IMR-90 (cell line): ENCODE measurements around the gene CCDC97. TPM values are rescaled to one million over a fixed set of nuclear protein-coding genes. Genes with fewer than 3 reads are reported as not detected.

Source experiments
- ATAC-seq: fragments of 200-7000 bp; cut with Tn5 transposase; 2 replicates; pipeline ENCODE4 v1.9.1; 2020; ENCODE audit warnings: low read depth, mild to moderate bottlenecking, moderate library complexity
- BruUV-seq: library from RNA; stranded (reverse); fragments of 400-500 nt; replicated peaks from 2 replicates; lab custom pipeline; 2021; lab: Mats Ljungman, UMichigan
- CTCF ChIA-PET: fragments of 300-600 bp; formaldehyde crosslinking; extraction: SDS; loops from one replicate; lab custom pipeline; 2021; ENCODE audit warnings: antibody characterized with exemption; lab: Yijun Ruan, JAX
- POLR2A ChIA-PET: fragments of 300-600 bp; sonication (Branson Sonifier 250); formaldehyde crosslinking; loops from one replicate; lab custom pipeline; 2022; ENCODE audit warnings: antibody characterized with exemption; ENCODE audit not compliant: unreplicated experiment; lab: Charles Lee
- DNase-seq: peaks from one replicate; pipeline ENCODE4 v3.0.0; 2013
- H2AFZ ChIP-seq: replicated peaks from 2 replicates; pipeline ENCODE3; 2013; ENCODE audit warnings: low read length, mild to moderate bottlenecking; ENCODE audit not compliant: poor library complexity
- H2AK5ac ChIP-seq: 2 replicates; pipeline ENCODE4 v1.6.1; 2013; ENCODE audit warnings: low read depth, low read length, inconsistent platforms
- H2AK9ac ChIP-seq: replicated peaks from 2 replicates; pipeline ENCODE3; 2013; ENCODE audit warnings: mild to moderate bottlenecking, low read depth, low read length, moderate library complexity; ENCODE audit not compliant: poor library complexity
- H2BK120ac ChIP-seq: 2 replicates; pipeline ENCODE4 v1.6.1; 2013; ENCODE audit warnings: low read depth, low read length, inconsistent platforms
- H2BK15ac ChIP-seq: 3 replicates; pipeline ENCODE4 v1.6.1; 2013; ENCODE audit warnings: low read depth, low read length, inconsistent platforms
- H2BK20ac ChIP-seq: 2 replicates; pipeline ENCODE4 v1.6.1; 2013; ENCODE audit warnings: low read depth, mild to moderate bottlenecking, inconsistent platforms, low read length, moderate library complexity
- H2BK5ac ChIP-seq: 2 replicates; pipeline ENCODE4 v1.6.1; 2013; ENCODE audit warnings: mild to moderate bottlenecking, low read depth, low read length, inconsistent platforms; ENCODE audit not compliant: poor library complexity, severe bottlenecking
- H3K14ac ChIP-seq: replicated peaks from 2 replicates; pipeline ENCODE4 v1.6.1; 2013; ENCODE audit warnings: low read depth, low read length, inconsistent platforms
- H3K18ac ChIP-seq: 2 replicates; pipeline ENCODE4 v1.6.1; 2013; ENCODE audit warnings: low read depth, low read length, control low read depth
- H3K23ac ChIP-seq: 2 replicates; pipeline ENCODE4 v1.6.1; 2013; ENCODE audit warnings: low read depth, low read length, inconsistent platforms
- H3K27ac ChIP-seq: 2 replicates; pipeline ENCODE4 v1.5.1; 2013; ENCODE audit warnings: mild to moderate bottlenecking, control low read depth, low read length; ENCODE audit not compliant: insufficient read depth
- H3K27me3 ChIP-seq: 2 replicates; pipeline ENCODE4 v1.6.1; 2013; ENCODE audit warnings: low read length; ENCODE audit not compliant: control insufficient read depth, insufficient read depth
- H3K36me3 ChIP-seq: 2 replicates; pipeline ENCODE4 v1.6.1; 2013; ENCODE audit warnings: low read length, mixed read lengths; ENCODE audit not compliant: control insufficient read depth, insufficient read depth
- H3K4ac ChIP-seq: 2 replicates; pipeline ENCODE4 v1.6.1; 2013; ENCODE audit warnings: low read depth, low read length, inconsistent platforms
- H3K4me1 ChIP-seq: 2 replicates; pipeline ENCODE4 v1.6.1; 2013; ENCODE audit warnings: low read length, mixed read lengths; ENCODE audit not compliant: control insufficient read depth, insufficient read depth
- H3K4me2 ChIP-seq: 2 replicates; pipeline ENCODE4 v1.6.1; 2013; ENCODE audit warnings: low read depth, mild to moderate bottlenecking, control low read depth, low read length, moderate library complexity
- H3K4me3 ChIP-seq: 2 replicates; pipeline ENCODE4 v1.5.1; 2013; ENCODE audit warnings: low read depth, mild to moderate bottlenecking, control low read depth, low read length, moderate library complexity; ENCODE audit not compliant: insufficient read depth
- H3K56ac ChIP-seq: 2 replicates; pipeline ENCODE4 v1.6.1; 2013; ENCODE audit warnings: low read length, inconsistent platforms; ENCODE audit not compliant: insufficient read depth; ENCODE audit errors: extremely low read depth
- H3K79me1 ChIP-seq, 2 experiments: 2 replicates each; pipeline ENCODE4 v1.6.1; 2013; ENCODE audit warnings: low read length in 2 of 2, inconsistent platforms in 1 of 2, low read depth in 1 of 2
- H3K9ac ChIP-seq: 2 replicates; pipeline ENCODE4 v1.6.1; 2013; ENCODE audit warnings: low read depth, low read length, control low read depth
- H3K9me1 ChIP-seq: 2 replicates; pipeline ENCODE4 v1.6.1; 2013; ENCODE audit warnings: low read length, inconsistent platforms; ENCODE audit not compliant: insufficient read depth
- H3K9me3 ChIP-seq: 2 replicates; pipeline ENCODE4 v1.6.1; 2013; ENCODE audit warnings: low read length; ENCODE audit not compliant: control insufficient read depth, insufficient read depth
- H4K20me1 ChIP-seq: 2 replicates; pipeline ENCODE4 v1.6.1; 2013; ENCODE audit warnings: low read length, inconsistent platforms; ENCODE audit not compliant: insufficient read depth
- H4K5ac ChIP-seq: 2 replicates; pipeline ENCODE4 v1.6.1; 2013; ENCODE audit warnings: mild to moderate bottlenecking, low read depth, low read length, control low read depth
- H4K8ac ChIP-seq, 2 experiments: 2 replicates each; pipeline ENCODE4 v1.6.1; 2013; ENCODE audit warnings: low read depth in 2 of 2, low read length in 2 of 2, control low read depth in 1 of 2, inconsistent platforms in 1 of 2
- H4K91ac ChIP-seq: 2 replicates; pipeline ENCODE4 v1.6.1; 2013; ENCODE audit warnings: low read depth, low read length, inconsistent platforms; ENCODE audit not compliant: insufficient read depth
- FOS ChIP-seq: fragments of 150-350 bp; IDR thresholded peaks from 2 replicates; pipeline ENCODE4 v1.6.1; 2016; ENCODE audit warnings: low read depth, low read length
- MAFK ChIP-seq: IDR thresholded peaks from 2 replicates; pipeline ENCODE4 v1.6.1; 2012; ENCODE audit warnings: low read depth, low read length, improper control_type of control experiment
- MAZ ChIP-seq: IDR thresholded peaks from 2 replicates; pipeline ENCODE4 v1.6.1; 2012; ENCODE audit warnings: low read depth, mild to moderate bottlenecking, low read length, improper control_type of control experiment, moderate library complexity, borderline replicate concordance
- MXI1 ChIP-seq: IDR thresholded peaks from 2 replicates; pipeline ENCODE4 v1.6.1; 2012; ENCODE audit warnings: low read depth, mild to moderate bottlenecking, low read length, moderate library complexity, borderline replicate concordance
- NFE2L2 ChIP-seq: fragments of 150-350 bp; IDR thresholded peaks from 2 replicates; pipeline ENCODE4 v1.6.1; 2016; ENCODE audit warnings: low read depth, mild to moderate bottlenecking, low read length
- POLR2A ChIP-seq: IDR thresholded peaks from 2 replicates; pipeline ENCODE4 v1.6.1; 2012; ENCODE audit warnings: mild to moderate bottlenecking, low read depth, low read length
- RFX5 ChIP-seq: IDR thresholded peaks from 2 replicates; pipeline ENCODE4 v1.8.0; 2012; ENCODE audit warnings: low read depth, mild to moderate bottlenecking, low read length, moderate library complexity
- WGBS, 2 experiments: methylation state at CpG; one replicate each; pipeline versions ENCODE4 v1.1.5 to v1.1.7; 2013; ENCODE audit warnings: missing lambda C conversion rate in 2 of 2; ENCODE audit not compliant: insufficient read length in 1 of 2; ENCODE audit errors: extremely low coverage in 2 of 2; 5-methylcytosine and 5-hydroxymethylcytosine counted together
- dilution Hi-C: fragments of 300-500 bp; cut with HindIII; formaldehyde crosslinking; loops from one replicate; pipeline ENCODE4 v1.14.3; 2018; ENCODE audit warnings: low sequenced_read_pairs; ENCODE audit not compliant: unreplicated experiment
- in situ Hi-C: fragments of 300-500 bp; cut with MboI; formaldehyde crosslinking; loops from 3 replicates; pipeline ENCODE4 v1.14.3; 2019; ENCODE audit warnings: low sequenced_read_pairs, inconsistent platforms, mixed read lengths
- intact Hi-C: fragments of 100-400 bp; cut with micrococcal nuclease; formaldehyde crosslinking; loops from 2 replicates; pipeline ENCODE4 v1.10.0; 2022
- polyA plus RNA-seq, 3 experiments: library from polyadenylated mRNA; depleted of rRNA; stranded (reverse); fragments of >200 nt; gene quantifications; 2 replicates each; pipeline ENCODE4 v1.2.3, GENCODE V29; 2012; ENCODE audit warnings: low replicate concordance in 1 of 3
- total RNA-seq: library from RNA; depleted of rRNA; stranded (reverse); fragments of >200 nt; gene quantifications from 2 replicates; pipeline ENCODE4 v1.2.3, GENCODE V29; 2012
- TF ChIP-seq, protein P1 (sequence below): fragments of 150-350 bp; IDR thresholded peaks from 2 replicates; pipeline ENCODE4 v1.6.1; 2016; ENCODE audit warnings: low read depth, mild to moderate bottlenecking, low read length, moderate library complexity, borderline replicate concordance
- TF ChIP-seq, protein P2 (sequence below): fragments of 150-350 bp; IDR thresholded peaks from 2 replicates; pipeline ENCODE4 v1.6.1; 2017; ENCODE audit warnings: mild to moderate bottlenecking, antibody characterized with exemption, low read length, low read depth

CCDC97 gene
- total and polyA plus RNA-seq, 2 of the 4 experiments (the other 2 are of a cell fraction), result 4.1 to 11.0 TPM

DNA sequence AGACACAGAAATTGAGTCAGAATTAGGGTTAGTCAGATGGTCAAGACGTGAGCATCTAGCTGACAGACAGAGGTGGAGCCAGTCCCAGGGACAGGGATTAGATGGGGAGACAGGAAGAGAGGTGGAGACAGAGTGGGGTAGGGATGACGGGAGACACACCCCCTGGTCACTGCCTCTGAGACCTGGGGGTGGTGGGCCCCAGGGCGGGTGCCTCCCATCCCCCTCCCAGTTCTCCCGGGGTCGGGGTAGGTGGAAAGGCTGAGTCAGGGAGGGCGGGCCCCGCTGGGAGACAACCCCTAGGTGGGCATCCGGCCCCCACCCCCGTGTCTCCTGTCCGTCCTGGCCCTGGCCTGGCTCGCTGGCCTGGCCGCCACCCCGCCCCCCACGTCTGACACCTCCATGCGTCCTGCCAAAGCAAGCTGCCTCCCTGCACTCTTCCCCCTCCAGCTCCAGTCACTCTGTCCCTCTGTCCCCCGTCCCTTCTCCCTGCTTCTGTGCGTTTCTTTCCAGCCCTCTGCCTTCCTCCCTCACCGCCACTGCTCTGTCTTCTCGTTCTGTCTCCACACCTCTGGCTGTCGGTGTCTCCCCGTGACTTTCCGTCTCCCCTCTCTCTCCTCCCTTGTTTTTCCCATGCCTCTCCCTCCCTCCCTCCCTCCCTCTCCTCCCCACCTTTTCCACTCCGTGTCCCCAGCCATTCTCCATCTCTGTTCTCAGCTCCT is 15.1 kb downstream of the CCDC97 start:
- Histone ChIP-seq H3K9ac (peak overlapping the region; percentile 73), H4K20me1 (peaks cover 63% of the 10 kb centered on the region), H3K9me3 (no peaks in the 10 kb centered on the region), H2BK120ac (peak overlapping the region; percentile 99), H3K23ac (peak overlapping the region; percentile 97), H4K91ac (peak overlapping the region; percentile 94), H3K27me3 (no peaks in the 10 kb centered on the region), H3K4me1 (peaks cover 63% of the 10 kb centered on the region), H3K36me3 (peaks cover 27% of the 10 kb centered on the region), H2BK20ac (peak overlapping the region; percentile 89), H2AFZ (peak overlapping the region; percentile 77), H3K18ac (peak overlapping the region; percentile 98), H3K56ac (peak overlapping the region; percentile 70), H3K14ac (peak overlapping the region; percentile 97), H3K4ac (peak overlapping the region; percentile 99), H2BK5ac (peak overlapping the region; percentile 96), H4K5ac (peak overlapping the region; percentile 90), H3K27ac (peak overlapping the region; percentile 96), H3K9me1 (peaks cover 42% of the 10 kb centered on the region), H3K79me1 (peaks cover 15 to 72% of the 10 kb centered on the region in 2 experiments), H3K4me3 (no peak overlapping the region), H2AK5ac (peak overlapping the region; percentile 100), H2AK9ac (peak overlapping the region; percentile 95), H4K8ac (peak overlapping the region; percentile 48 to 89; a peak in 3 of 4 replicates), H2BK15ac (peak overlapping the region; percentile 18; the same call in 2 of the 3 replicates), H3K4me2 (peak overlapping the region; percentile 82)
- in situ Hi-C loops, result no loop called here
- BruUV-seq, result no TSS peak
- intact Hi-C loops, result no loop called here
- TF ChIP-seq MAZ (peak; percentile 87), NFE2L2 (0 out of 2 replicates have a peak, but pooled peaks have one; percentile 10), FOS (peak; percentile 53), MAFK (0 out of 2 replicates have a peak, but pooled peaks have one; percentile 8), RFX5 (no peak), POLR2A (peak; percentile 76; the same call in 1 of the 2 replicates), MXI1 (no peak)
- TF ChIP-seq, protein P1, sequence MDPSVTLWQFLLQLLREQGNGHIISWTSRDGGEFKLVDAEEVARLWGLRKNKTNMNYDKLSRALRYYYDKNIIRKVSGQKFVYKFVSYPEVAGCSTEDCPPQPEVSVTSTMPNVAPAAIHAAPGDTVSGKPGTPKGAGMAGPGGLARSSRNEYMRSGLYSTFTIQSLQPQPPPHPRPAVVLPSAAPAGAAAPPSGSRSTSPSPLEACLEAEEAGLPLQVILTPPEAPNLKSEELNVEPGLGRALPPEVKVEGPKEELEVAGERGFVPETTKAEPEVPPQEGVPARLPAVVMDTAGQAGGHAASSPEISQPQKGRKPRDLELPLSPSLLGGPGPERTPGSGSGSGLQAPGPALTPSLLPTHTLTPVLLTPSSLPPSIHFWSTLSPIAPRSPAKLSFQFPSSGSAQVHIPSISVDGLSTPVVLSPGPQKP, result no peak
- TF ChIP-seq, protein P2, sequence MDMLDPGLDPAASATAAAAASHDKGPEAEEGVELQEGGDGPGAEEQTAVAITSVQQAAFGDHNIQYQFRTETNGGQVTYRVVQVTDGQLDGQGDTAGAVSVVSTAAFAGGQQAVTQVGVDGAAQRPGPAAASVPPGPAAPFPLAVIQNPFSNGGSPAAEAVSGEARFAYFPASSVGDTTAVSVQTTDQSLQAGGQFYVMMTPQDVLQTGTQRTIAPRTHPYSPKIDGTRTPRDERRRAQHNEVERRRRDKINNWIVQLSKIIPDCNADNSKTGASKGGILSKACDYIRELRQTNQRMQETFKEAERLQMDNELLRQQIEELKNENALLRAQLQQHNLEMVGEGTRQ, result peak; percentile 29; the same call in 1 of the 2 replicates
- dilution Hi-C loops, result no loop called here
- WGBS, 2 experiments, result 3% methylated on average over 8 of the region's 23 CpGs; no CpG with 5 or more reads in 1 of the 2 experiments
- peak; percentile 90 for DNase-seq
- ChIA-PET CTCF (interaction anchor here (0.5 to 1.3 kb wide), 3 partner anchors 27 to 551 kb away, joined by 3 to 4 read pairs (median 3); no protein-coding TSS in a partner anchor), POLR2A (interaction anchor here (0.6 kb wide), 1 partner anchor 124 kb away, joined by 4 read pairs; no protein-coding TSS in a partner anchor)
- ATAC-seq, result peak; percentile 8
